GM21390 (cell line): ENCODE data around the gene CALML3.
"Not testable (repeated sequence)": the region's sequence is repeated elsewhere in the genome, so short reads cannot be mapped to it uniquely, and the experiment has no call there.

Source experiments
- ATAC-seq: cut with Tn5 transposase; IDR thresholded peaks from one replicate; pipeline ENCODE4 v1.9.1; 2021; ENCODE audit not compliant: unreplicated experiment

The CALML3 gene

DNA sequence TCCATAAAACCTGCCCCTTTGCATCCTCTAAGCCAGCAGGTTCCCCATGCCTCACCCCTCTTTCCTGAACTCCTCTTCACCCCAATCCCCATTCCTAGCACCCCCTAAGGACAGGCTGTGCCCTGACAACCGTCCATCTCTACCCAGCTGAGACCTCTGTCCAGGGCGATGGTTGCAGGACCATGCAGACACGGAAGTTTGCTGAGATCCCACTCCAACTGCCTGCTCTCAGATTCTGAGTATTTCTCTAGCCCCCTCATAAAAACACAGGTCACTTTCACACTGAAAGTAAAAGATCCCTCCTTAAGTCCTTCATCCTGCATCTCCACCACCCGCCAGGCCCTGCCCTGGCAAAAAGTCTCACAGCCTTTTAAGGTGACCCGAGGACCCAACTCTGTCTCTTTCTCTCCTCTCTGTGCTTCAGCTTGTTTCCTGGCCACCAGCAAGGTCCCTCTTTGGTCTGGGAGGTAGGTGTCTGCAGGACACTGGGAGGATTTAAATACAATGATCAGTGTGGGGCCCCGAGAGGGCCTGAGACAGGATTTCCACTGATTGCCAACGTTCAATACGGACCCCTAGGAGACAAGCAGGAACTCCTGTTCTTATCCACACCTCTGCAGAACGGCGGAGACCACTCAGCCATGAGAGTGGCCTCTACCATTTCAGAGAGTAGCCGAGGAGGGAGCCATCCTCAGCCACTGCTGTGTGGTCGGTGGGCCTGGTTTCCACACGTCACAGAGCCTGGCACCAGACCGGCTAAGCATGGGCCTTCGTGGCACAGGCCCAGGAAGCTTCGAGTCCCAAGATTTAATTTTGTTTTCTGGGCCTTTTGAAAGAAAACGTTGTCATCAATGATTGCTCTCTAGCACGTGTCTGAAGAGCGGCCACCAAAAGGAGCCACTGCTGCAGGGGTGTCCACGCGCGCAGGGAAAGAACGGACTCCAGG lies 27.9 kb downstream of the CALML3 start:
- ATAC-seq: no peak

DNA sequence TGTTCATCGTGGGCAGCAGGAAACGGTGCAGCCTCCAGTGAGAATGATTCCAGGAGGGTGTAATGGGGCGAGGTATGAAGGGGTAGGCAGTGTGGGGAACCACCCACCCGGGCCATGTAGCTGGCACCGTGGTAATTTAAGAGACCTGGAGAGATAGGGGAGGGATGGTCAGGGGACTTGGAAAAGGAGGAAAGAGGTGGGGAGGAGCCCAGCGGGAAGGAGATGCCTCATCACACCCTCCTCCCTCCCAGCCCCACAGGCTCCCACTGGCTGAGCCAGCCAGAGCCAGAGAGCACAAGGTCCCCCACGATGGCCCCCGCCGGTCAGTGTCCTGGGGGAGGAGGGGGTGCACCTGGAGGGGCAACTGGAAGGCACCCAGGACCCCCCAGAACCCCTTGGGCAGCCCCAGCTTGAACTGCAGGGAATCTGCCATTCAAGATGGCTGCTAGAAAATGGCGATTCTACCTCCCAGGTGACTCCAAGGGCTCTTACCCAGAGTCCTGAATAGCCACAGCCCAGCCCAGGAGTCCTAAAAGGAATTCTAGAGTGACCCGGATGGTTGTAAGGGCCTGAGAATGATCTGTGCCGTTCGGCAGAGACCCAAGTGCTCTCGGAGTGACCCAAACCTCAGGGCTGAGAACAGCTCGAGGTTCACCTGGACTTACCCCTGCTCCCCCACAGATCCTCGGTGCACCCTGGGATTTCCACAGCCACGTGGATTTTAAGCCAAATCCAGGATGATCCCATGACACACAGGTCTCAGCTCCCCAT lies 28.8 kb downstream of the CALML3 start:
- ATAC-seq: no peak

DNA sequence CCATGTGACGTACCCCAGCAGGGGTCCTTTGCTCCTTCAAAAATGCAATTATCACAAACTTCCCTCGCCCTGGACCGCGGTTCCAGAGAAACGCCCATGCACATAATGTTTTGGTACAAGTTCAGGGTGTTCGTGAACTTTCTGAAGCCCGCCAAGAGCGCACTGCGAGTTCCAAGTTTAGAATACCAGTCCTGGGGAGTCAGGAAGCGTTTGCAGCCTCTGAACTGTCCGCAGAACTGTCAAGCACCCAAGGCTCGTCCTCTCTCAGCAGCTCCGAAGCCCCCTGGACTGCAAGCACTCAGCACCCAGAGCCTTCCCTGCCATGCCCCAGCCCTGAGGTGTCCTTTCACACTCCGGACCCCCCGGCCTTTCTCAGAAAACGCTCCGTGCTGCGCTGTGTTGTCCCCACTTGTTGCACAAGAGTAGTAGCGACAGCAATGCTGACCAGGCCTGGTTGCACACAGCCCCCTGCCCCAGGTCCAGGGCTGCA lies 30.3 kb downstream of the CALML3 start:
- no peak for ATAC-seq

DNA sequence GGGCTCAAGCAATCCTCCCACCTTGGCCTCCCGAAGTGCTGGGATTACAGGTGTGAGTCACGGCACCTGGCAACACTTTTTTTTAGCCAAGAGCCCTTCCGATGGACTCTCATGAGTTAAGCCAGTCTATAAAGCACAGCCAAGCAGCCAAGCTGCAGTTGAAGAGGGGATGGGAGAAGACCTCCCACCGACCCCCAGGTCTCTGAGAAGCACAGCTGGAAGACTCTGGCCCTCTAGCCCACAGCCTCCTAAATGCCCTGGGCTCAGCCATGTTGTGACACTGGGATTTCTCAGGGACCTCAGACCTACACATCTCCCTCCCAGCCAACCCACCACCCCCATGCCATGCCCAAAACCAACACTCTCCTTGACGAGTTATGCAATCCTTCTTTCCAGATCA lies 31.1 kb downstream of the CALML3 start:
- no peak for ATAC-seq

DNA sequence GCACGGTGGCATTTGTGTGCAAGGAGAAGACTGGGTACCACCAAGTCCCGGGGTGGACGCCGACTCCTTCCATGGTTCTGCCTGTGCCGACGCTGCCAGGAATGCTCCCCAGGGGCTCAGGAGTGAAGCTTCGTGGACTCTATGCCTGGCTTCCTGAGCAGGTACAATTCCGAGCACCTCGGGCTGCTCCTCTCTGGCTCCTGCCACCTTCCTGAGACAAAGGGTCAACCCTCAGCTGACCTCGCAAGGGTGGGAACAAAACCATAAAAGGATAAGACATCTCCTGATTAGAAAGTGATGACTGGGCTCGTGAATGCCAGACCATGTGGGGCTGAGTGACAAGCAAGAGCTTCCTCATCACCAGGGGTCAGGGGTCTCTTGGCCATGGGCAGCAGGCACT lies 31.8 kb downstream of the CALML3 start:
- ATAC-seq: no peak

DNA sequence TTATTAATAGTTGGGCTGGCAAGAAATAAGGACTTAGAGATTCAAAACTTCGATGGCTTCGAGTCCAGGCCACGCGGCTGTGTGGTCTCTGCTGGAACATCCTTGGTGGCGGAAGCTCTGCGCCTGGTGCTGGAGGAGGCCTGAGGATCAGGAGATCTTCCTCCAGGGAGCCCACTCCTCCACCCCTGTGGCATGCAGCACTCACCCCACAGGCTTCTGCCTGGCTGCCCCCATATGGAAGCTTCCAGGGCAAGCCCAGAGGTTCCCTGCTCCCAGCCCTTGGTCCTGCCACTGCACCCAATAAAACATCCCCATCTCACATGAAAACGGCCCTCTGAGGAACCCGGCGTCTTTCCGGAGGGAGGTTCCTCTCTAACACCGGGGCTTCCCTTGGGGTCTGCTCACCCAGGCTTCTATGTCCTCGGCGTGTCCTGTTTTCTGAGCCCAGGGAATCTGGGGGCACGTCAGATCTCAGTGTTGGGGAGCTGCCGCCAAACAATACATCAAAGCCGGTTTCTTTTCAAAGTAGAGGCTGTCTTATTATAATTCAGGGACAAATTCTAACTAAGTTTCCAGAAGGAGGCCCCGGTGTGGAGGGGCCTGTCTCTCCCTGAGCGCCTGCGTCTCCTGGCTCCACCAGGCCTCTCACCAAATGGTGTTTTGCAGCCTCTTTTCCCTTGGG lies 32.4 kb downstream of the CALML3 start:
- no peak for ATAC-seq

DNA sequence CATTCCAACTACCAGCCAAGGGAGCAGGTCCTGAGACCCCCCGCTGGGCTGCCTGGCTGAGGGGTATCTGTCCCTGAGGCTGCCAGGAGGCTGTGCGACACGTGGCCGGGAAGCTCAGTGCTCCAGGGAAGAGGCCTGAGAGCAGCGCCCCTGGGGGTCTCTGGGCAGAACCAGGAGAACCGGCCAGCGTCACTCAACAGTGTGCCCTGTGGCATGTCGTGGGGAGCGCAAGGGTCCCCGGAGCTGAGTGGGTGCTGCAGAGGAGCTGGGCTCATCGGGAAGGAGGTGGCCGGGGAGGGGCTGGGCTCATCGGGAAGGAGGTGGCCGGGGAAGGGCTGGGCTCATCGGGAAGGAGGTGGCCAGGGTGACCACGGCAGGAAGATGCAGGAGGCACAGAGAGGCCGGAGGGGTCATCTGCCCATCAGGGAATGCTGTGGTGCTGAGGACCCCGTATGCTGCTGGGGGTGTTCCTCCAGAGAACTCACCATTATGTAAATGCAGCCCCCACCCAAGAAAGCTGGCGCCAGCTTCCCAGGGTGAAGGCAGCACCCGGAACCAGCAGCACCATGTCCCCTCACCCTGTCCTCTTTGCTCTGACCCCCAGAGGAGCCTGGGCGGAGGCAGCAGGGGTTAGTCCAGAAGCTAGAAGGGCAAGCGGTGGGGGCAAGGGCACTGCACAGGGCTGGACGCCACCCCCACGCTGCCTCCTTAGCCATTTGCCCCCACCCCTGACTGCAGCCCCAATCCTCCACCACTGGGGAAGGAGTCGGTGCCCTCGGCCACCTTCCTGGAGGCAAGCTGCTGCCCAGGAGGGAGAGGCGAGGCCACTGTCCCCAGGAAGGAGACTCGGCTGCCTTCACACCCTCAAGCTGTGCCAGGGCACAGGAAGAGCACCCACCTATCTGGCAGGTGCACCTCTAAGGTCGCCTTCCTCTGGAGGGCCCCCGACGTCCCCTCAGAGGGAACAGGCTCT lies 33.3 kb downstream of the CALML3 start:
- ATAC-seq: no peak

DNA sequence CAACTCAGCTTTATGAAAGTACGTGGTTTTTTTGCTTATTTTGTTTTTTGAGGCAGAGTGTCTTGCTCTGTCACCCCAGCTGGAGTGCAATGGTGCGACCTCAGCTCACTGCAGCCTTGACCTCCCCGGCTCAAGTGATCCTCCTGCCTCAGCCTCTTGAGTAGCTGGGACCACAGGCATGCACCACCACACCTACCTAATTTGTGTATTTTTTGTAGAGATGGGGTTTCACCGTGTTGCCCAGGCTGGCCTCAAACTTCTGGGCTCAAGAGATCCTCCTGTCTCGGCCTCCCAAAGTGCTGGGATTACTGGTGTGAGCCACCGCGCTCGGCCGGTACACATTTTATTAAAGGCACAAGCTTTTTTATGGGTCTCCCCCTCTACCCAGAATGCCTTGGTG lies 34.3 kb downstream of the CALML3 start:
- ATAC-seq: not testable (repeated sequence)

DNA sequence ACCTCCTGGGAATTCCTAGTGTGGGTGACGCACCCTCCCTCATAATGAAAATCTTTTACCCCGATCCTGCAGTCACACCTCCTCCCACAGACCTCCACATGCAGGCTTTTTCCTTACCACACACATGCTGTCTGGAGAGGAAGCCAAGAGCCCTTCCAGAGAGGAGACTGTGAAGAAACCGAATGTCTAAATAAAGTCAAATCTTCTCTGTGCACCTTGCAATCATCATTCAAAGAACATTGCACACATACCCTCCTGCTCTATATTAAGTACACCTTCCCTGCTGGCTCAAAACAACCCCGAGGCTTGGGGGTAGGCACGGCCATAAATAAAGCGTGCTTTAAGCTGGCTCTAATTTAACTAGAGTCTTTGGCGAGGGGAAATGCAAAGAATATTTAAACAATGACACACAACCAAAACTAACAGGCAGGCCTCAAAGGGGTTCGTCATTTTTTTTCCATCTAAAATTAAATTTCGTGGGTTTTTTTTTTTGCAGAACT lies 34.9 kb downstream of the CALML3 start:
- no peak for ATAC-seq

DNA sequence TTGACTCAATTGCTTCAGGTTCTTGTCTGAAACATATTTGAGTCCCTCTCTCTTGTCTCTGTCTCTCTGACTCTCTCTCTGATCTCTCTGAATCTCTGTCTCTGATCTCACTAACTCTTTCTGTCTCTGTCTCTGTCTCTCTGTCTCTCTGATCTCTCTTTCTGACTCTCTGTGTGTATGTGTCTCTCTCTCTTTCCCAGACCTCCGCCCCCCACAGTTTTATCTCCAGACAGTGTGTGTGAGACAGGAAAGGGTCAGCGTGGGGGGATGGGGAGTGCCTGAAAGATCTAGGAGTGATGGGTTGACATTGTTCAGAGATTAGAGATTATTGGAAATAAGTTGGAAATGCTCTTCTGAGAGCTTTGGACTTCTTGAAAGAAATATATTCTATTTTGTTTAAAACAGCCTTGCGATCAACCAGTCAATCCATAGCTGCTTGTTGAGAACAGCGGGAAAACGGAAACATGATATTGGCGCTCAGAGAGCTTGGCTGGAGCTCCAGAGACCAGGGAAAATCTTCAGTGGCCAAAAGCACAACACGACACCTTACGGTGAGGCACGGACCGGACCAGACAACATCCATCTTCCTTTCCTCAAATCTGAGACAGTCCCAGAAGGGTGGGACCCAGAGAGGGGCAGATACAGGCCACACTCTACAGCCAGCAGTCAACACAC lies 35.5 kb downstream of the CALML3 start:
- ATAC-seq: no peak

DNA sequence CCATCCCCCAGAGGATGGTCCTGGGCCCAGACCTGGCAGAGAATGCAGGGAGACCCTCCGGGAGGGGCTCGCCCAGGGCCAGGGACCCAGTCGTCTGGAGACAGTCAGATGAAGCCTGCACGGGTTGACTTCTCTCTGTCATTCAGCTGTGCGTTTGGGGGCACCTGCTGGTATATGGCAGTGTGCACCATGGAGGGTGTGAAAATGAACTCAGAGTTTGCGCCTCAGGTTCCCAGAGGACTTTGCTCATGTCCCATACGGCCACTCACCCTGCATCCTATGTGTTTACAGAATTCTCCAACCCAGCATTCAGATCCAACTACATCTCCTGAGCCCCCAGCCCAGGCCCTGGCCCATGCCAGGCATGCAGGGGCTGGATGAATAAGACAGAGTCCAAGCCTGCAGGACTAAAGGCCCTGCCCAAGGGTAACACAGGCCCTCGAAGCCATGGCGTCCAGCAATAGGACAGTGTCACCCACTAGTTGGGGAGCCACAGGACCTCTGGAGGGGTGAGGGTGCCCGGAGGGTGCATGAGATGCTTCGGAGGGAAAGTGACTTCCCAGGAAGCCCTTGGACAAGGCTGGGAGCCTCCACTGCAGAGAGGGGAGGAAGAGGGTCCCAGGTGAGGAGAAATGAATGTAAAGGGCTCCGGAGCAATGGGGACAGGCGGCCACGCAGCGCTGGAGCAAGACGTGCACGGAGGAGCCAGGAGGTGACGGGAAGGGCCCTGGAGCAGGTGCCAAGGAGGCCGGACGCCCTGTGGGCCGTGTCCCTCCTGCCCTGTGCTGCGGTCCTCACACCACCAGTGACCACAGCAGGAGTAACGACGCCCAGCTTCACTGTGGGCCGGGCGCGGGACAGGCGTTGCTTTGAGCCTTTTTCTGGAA lies 36.3 kb downstream of the CALML3 start:
- ATAC-seq: no peak

DNA sequence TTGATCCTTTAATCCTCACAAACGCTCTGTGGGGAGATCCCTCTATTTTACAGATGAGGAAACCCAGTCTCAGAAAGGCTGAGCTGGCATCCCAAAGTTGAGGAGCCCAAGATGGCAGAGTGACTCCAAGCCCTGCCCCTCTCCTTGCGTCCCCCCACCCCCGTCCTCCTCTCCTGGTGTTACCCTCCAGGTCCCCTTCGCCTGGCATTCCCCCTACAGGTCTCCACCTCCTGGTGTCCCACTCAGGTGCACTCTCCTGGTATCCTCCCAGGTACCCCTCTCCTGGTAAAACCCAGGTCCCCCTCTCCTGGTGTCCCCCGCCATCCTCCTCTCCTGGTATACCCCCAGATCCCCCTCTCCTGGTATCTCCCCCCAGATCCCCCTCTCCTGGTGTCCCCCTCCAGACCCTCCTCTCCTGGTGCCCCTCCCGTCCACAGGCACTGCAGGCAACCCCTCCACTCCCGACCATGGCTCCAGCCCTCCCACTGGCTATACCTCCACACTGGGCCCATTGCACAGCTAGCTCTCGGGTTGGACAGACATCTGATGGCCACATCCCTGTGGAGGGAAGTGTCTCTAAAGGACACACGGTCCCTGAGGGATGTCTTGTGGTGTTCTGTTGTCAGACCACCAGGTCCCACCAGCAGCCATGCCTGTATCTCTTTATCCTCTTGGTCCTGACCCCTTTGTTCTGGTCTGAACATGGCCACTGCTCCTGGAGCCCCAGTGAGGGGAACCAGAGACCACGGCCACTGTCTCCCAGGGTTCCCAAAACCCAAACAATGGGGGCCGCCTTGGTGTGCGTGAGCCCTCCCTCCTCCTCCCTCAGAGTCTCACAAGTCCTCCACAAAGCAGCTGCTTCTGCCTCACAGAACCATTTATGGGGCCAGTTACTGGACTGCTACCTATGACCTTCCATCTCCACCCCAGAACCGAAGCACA lies 37.2 kb downstream of the CALML3 start:
- no peak for ATAC-seq

DNA sequence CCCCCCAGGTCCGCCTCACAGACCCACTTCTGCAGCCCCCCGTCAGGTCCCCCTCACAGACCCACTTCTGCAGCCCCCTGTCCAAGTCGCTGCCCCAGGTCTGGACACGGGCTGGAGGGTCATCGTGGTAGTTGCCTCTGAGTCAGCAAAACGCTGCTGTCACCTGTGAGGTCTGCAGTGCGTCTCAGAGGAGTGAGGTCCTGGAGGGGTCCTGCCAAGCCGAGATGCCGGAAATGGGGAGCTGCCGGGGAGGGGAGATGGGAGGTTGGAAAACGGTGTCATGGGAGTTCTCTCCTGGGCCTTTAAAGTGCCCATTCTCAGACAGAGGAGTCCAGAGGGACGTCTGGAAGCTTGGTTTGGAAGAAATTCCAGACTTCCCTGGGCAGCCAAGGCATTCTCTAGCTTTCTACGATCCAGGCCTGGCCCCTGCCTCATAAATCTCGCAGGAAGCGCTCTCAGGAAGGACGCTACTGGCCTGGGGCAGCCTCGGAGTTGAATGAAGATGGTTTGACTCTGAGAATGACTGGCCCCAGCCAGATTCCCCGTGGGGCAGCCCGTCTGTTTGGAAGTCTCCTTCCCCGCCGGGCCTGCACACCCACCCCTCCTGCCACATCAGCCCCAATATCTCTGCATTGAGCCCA lies 38.7 kb downstream of the CALML3 start:
- no peak for ATAC-seq

DNA sequence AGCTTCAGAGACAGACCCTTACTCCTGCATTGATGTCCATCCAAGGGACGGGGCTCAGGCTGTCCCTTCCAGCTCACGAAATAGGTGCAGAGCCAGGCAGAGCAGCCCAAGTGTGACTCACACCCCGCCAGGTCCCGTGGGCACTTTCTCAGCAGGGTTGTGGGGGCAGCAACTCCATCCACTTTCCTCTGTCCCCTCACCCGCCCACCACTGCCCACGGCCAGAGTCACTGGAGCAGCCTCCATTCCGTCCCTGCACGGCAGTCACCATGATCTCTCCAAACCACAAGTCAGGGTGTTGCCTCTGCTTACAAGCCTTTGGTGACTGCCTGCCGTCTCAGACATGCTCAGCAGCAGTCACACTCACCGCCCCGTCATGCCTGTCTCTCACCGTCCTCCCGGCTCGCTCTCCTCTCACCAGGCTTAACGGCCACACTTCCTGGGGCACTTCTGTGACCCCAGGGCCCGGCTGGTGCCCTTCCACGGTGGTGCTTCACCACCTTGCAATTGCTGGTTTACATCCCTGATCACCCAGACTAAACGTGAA lies 39.3 kb downstream of the CALML3 start:
- ATAC-seq: no peak

DNA sequence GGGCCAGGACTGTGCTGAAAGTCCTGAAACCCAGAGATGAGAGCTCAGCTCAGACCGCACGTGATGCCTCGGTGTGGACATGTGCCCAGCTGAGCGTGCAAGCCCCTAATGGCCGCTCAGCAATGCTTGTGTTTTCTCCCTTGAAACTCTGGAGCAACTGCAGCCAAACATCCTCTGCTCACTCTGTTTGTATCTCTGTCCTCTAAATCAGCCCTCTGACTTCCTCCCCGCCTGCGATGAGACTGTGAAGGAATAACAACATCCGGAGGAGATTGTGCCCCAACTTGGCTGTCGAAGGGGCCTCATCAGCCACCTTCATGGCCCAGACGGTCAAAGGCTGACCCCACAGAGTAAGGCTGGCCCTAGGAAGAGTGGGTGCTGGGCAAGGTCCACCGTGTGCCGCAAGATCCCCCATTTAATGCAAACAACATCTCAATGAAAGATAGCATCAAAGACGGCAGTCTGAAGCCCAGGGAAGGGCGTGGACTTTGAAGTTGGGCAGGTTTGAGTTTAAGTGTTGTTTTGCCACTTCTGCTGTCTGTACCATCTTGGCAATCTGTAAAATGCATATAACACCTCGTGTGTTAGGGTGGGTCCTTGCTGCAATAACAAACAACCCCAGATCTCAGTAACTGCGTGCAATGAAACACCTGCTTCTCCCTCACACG lies 39.9 kb downstream of the CALML3 start:
- no peak for ATAC-seq

DNA sequence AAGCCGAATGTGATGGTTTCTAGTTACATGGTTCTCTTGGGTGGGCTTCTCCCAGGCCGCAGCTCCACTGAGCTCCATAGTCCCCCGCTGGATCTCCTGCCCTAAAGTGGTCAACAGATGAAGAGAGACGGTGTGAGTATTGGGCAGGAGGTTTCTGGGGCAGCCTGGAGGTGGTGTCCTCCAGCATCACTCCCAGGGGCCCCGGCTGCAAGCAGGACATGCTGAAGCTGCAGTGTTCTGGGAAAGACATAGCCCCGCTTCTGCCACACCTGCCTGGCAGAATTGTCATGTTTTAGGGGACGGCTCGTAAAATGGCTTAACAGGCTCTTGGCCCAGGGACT lies 40.4 kb downstream of the CALML3 start:
- ATAC-seq: no peak
